HUES6 (cell line): ENCODE measurements around the gene MBTPS1.
A peak's percentile ranks its signal among the peaks of the same experiment; 100 is the strongest.
"Not testable (repeated sequence)": the region's sequence is repeated elsewhere in the genome, so short reads cannot be mapped to it uniquely, and the experiment has no call there.

Experiments used
- H3K27ac ChIP-seq: 2 replicates; pipeline ENCODE4 v1.7.0; 2013; ENCODE audit warnings: low read depth, mild to moderate bottlenecking, low read length, inconsistent platforms
- H3K27me3 ChIP-seq: 2 replicates; pipeline ENCODE4 v1.6.1; 2013; ENCODE audit warnings: low read length; ENCODE audit not compliant: control insufficient read depth, insufficient read depth
- H3K36me3 ChIP-seq: 2 replicates; pipeline ENCODE4 v1.6.1; 2013; ENCODE audit warnings: low read length; ENCODE audit not compliant: control insufficient read depth, insufficient read depth
- H3K4me1 ChIP-seq: 2 replicates; pipeline ENCODE4 v1.6.1; 2013; ENCODE audit warnings: low read length; ENCODE audit not compliant: control insufficient read depth, insufficient read depth
- H3K4me3 ChIP-seq: 2 replicates; pipeline ENCODE4 v1.5.1; 2013; ENCODE audit warnings: low read depth, low read length
- H3K9ac ChIP-seq: one replicate; pipeline ENCODE4 v1.6.1; 2013; ENCODE audit warnings: mild to moderate bottlenecking, low read length
- H3K9me3 ChIP-seq: 2 replicates; pipeline ENCODE4 v1.6.1; 2013; ENCODE audit warnings: low read depth, low read length; ENCODE audit not compliant: control insufficient read depth, insufficient read depth

MBTPS1 gene

DNA sequence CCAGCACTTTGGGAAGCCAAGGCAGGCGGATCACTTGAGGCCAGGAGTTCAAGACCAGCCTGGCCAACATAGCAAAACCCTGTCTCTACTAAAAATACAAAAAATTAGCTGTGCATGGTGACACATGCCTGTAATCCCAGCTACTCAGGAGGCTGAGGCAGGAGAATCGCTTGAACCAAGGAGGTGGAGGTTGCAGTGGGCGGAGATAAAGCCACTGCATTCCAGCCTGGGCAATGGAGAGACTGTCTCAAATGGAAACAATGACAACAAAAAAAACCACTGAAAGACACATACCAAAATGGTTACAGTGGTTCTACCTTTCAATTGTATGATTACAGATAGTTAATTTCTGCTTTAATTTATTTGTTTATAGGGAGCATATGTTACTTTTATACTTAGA, 4.8 kb downstream of the MBTPS1 start:
- H3K4me1 ChIP-seq, H3K27ac ChIP-seq, H3K9me3 ChIP-seq, H3K9ac ChIP-seq, H3K4me3 ChIP-seq, H3K27me3 ChIP-seq: not testable (repeated sequence)
- H3K36me3 ChIP-seq: peaks cover 12% of the 10 kb centered on the region; the same call in 1 of the 2 replicates

DNA sequence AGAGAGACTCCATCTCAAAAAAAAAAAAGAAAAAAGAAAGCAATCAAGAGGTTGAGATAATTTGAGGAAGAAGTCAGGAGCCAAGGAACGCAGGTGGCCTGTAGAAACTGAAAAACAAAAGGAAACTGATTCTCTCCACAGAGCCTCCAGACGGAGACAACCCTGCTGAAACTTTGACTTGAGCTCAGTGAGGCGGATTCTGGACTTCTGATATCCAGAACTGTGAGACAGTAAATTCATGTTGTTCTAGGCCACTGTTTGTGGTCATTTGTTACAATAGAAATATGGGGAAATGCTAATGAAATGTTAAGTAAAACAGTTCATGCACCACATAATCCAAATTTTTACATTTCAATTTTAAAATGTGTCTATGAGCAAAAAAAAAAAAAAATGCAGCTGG, 5.2 kb downstream of the MBTPS1 start:
- Histone ChIP-seq H3K36me3 (peaks cover 12% of the 10 kb centered on the region; the same call in 1 of the 2 replicates), H3K9me3 (no peaks in the 10 kb centered on the region), H3K27me3 (no peaks in the 10 kb centered on the region), H3K27ac (no peak overlapping the region), H3K4me3 (no peak overlapping the region), H3K4me1 (peaks cover 3% of the 10 kb centered on the region; the same call in 1 of the 2 replicates), H3K9ac (no peak overlapping the region)

DNA sequence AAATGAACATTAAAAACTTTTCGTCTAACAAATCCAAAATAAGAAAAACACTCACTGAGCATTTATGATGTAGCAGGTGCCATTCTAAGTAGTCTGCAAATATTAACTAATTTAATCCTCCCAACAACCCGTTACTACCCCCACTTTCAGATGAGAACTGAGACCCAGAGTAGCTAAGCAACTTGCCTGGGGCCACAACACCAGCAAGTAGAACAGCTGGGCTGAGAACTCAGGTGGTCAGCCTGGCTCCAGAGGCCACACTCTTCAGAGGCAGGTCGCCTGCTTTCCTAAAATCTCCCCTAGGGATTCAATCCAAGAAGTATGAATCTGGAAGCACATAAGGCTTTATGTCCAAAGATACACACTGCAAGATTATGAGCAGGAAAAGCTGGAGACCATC, 6.2 kb downstream of the MBTPS1 start:
- Histone ChIP-seq H3K27me3 (no peaks in the 10 kb centered on the region), H3K9me3 (no peaks in the 10 kb centered on the region), H3K36me3 (peaks cover 12% of the 10 kb centered on the region; the same call in 1 of the 2 replicates), H3K9ac (no peak overlapping the region), H3K4me1 (peaks cover 2% of the 10 kb centered on the region; the same call in 1 of the 2 replicates), H3K27ac (no peak overlapping the region), H3K4me3 (no peak overlapping the region)

DNA sequence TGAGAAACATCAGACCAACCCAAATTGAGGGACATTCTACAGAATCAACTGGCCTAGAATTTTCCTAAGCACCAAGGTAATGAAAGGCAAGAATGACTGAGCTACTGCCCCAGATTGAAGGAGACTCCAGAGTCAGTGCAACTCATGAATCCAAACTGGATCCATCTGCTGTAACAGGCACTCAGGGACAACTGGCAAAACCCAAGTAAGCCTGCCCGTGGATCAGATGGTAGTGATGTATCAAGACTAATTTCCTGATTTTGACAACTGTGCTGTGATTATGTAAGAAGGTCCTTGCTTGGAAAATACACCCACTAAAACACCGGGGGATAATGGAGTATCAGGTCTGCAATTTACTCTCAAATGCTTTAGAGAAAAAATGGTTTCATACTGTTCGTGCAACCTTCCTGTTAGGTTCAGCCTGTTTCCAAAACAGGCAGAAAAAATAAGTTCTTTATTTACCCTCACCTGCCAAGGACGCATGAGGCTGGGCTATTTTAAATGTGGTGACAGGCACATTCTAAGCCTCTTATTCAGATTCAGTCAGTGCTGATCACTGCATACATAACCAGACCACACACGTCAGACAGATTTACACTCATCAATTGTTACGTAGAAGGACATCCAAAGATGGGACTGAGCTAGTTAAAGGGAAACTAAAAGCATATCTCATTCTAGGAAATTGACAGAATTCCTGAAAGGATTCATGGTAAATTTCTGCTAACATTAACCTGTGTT, 7.0 kb downstream of the MBTPS1 start:
- H3K27ac ChIP-seq: no peak overlapping the region
- H3K9ac ChIP-seq: no peak overlapping the region
- peaks cover 12% of the 10 kb centered on the region; the same call in 1 of the 2 replicates for H3K36me3 ChIP-seq
- H3K27me3 ChIP-seq: no peaks in the 10 kb centered on the region
- H3K9me3 ChIP-seq: no peaks in the 10 kb centered on the region
- H3K4me1 ChIP-seq: no peaks in the 10 kb centered on the region
- H3K4me3 ChIP-seq: no peak overlapping the region

DNA sequence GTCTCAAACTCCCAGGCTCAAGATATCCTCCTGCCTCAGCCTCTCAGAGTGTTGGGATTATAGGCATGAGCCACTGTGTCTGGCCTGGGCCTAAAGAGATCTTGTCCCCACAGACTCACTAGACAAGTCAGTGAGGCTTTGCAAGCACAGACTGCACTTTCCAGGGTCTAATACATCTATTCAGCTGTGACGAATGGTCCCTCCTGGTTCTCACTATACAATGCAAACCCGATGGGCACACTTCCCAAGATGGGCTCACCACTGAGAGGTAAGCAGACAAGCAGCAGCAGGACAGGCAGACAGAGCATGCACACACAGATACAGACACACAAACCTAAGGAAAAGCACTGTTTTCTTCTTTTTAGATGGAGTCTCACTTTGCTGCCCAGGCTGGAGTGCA, 8.8 kb downstream of the MBTPS1 start:
- Histone ChIP-seq H3K27me3 (no peaks in the 10 kb centered on the region), H3K4me3 (no peak overlapping the region), H3K4me1 (no peaks in the 10 kb centered on the region), H3K36me3 (peaks cover 12% of the 10 kb centered on the region; the same call in 1 of the 2 replicates), H3K9me3 (no peaks in the 10 kb centered on the region), H3K27ac (no peak overlapping the region), H3K9ac (no peak overlapping the region)

DNA sequence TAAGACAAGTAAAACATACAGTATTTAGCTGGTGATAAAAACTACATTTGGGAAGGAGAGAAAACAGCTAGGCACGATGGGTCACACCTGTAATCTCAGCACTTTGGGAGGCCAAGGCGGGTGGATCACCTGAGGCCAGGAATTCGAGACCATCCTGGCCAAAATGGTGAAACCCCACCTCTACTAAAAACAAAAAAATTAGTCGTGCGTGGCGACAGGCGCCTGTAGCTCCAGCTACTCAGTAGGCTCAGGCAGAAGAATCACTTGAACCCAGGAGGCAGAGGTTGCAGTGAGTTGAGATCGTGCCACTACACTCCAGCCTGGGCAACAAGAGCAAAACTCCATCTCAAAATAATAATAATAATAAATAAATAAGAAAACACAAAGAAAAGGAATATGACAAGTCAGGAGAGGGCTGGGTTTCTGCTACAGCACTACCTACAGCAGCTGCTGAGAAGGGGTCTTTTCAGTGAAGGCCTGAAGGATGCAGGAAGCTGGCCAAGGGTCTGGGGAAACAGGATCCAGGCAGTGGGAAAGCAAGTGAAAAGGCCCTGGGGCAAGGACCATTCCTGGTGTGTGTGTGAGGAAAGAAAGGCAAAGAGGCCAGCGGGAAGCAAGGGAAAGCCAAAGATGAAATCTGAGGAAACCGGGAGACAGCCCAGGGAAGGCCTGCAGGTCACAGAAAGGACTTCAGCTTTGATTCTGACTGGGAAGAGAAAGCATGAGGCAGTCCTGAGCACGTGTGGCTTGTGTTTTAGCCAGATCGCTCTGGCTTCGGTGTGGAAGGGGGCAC, 10.6 kb downstream of the MBTPS1 start:
- Histone ChIP-seq H3K9me3 (no peaks in the 10 kb centered on the region), H3K4me3 (no peak overlapping the region), H3K27ac (no peak overlapping the region), H3K4me1 (no peaks in the 10 kb centered on the region), H3K27me3 (no peaks in the 10 kb centered on the region), H3K9ac (peak overlapping the region; percentile 19), H3K36me3 (peaks cover 19% of the 10 kb centered on the region)

DNA sequence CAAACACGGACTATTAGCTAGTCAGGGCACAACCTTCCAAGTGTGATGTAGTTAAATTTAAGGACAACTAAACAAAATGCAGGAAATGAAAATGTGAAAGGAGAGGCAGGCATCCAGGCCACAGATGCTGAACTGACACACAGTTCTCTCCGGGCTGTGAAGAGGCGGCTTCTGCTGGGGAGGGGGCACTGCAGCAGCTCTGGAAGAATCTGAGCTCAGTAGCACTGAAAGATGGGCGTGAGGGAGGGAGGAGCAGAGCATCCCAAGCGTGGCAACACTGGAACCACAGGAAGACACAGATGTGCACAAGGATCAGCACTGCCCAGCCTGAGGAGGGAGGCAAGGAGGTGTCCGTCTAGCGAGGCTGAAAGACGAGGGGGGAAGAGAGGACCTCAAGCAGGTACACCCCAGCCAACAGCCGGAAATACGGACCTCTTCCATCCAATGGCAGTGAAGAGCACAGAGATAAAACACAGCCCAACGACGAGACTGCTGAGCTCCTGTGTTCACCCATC, 11.4 kb downstream of the MBTPS1 start:
- H3K27me3 ChIP-seq: no peaks in the 10 kb centered on the region
- H3K27ac ChIP-seq: no peak overlapping the region
- H3K36me3 ChIP-seq: peaks cover 14% of the 10 kb centered on the region
- H3K4me1 ChIP-seq: no peaks in the 10 kb centered on the region
- no peak overlapping the region for H3K4me3 ChIP-seq
- H3K9me3 ChIP-seq: no peaks in the 10 kb centered on the region
- H3K9ac ChIP-seq: no peak overlapping the region

DNA sequence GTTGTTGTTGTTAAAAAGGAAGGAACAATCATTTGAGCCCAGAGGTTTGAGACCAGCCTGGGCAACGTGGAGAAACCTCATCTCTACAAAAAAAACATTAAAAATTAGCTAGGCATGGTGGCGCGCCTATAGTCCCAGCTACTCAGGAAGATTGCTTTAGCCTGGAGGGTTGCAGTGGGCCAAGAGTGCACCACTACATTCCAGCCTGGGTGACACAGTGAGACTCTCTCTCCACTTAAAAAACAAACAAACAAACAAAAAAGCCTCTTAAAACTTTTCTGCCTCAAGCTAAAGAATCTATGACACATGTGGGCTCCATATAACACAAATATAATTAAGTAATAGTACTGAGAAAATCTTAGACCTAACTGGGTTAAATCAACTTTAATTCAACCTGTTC, 12.5 kb downstream of the MBTPS1 start:
- H3K4me3 ChIP-seq: no peak overlapping the region
- H3K27me3 ChIP-seq: no peaks in the 10 kb centered on the region
- H3K27ac ChIP-seq: no peak overlapping the region
- no peaks in the 10 kb centered on the region for H3K4me1 ChIP-seq
- H3K36me3 ChIP-seq: peaks cover 11% of the 10 kb centered on the region
- no peaks in the 10 kb centered on the region for H3K9me3 ChIP-seq
- H3K9ac ChIP-seq: no peak overlapping the region

DNA sequence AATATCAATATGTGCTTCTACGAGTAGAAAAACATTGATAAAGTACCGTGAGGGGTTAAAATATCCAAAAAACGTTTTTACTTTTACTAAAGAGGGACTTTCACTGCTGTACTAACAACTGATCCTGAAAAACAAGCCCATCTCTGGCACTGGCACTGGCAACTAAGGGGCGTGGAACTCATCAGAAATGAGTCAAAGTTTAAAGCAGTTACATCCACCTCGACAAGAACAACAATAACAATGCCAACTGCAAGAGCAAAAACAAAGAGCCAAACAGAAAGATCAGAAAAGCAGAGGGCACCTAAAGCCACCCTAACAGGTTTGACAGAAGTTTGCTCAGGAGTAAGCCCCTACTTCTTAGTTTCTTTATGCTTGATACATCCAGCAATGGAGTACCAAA, 13.1 kb downstream of the MBTPS1 start:
- Histone ChIP-seq H3K9me3 (no peaks in the 10 kb centered on the region), H3K27ac (no peak overlapping the region), H3K36me3 (peaks cover 12% of the 10 kb centered on the region), H3K27me3 (no peaks in the 10 kb centered on the region), H3K4me1 (no peaks in the 10 kb centered on the region), H3K9ac (no peak overlapping the region), H3K4me3 (no peak overlapping the region)

DNA sequence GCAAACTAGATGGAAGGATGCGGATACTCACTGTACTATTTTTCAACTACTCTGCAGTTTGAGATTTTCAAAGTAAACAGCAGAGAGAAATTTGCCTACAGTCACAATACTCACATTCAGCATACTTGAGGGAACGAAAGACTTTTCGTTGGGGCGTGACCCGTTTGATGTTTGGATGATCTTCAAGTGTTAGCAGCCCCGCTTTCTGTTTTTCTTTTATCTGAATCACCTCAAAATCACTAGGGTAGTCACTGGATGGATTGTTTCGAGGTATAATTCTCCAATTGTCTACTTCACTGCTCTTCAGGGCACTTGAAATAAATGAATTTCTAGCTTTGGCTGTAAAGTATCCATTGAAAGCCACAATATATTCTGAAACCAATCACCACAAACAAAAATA, 17.8 kb downstream of the MBTPS1 start:
- peaks cover 49% of the 10 kb centered on the region for H3K36me3 ChIP-seq
- H3K4me3 ChIP-seq: no peak overlapping the region
- no peaks in the 10 kb centered on the region for H3K9me3 ChIP-seq
- H3K27me3 ChIP-seq: no peaks in the 10 kb centered on the region
- H3K4me1 ChIP-seq: no peaks in the 10 kb centered on the region
- H3K27ac ChIP-seq: no peak overlapping the region
- no peak overlapping the region for H3K9ac ChIP-seq

DNA sequence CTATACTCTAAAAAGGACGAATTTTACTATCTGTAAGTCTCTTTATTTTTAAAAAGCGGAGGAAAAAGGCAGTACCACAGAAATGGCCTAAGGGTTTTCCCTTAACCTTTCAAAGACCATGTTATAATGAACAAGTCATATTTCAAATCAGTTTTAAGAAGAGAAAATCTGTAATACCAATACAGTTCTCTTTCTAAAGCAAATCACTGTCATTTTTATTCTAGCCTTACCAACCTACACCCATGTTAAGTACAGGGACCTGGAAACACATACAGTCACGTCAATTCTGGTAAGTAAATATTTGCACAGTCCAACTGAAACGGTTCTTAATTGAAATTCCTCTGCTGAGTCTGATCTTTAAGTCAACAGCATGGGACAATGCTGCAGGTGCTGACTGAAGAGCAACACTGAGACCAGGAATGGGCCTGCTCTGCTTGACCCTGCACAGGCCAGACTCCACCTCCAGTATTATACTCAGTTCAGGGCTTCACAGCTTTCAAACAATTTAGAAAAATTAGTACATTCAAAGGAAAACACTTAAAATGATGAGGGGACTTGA, 20.2 kb downstream of the MBTPS1 start:
- Histone ChIP-seq H3K27me3 (no peaks in the 10 kb centered on the region), H3K27ac (no peak overlapping the region), H3K36me3 (peaks cover 67% of the 10 kb centered on the region), H3K9ac (no peak overlapping the region), H3K4me3 (no peak overlapping the region), H3K4me1 (no peaks in the 10 kb centered on the region), H3K9me3 (no peaks in the 10 kb centered on the region)
